Loucy (cell line): ENCODE results near the gene MAP1LC3C.

Experiments
- H2AFZ ChIP-seq: fragments of 200-600 bp; sonication (generic); 2 replicates; pipeline ENCODE4 v1.6.0; 2016; ENCODE audit warnings: antibody characterized with exemption, mild to moderate bottlenecking, low read length, moderate library complexity
- H3F3A ChIP-seq: fragments of 200-600 bp; 2 replicates; pipeline ENCODE4 v1.6.0; 2016; ENCODE audit warnings: antibody characterized with exemption, low read depth, mild to moderate bottlenecking
- H3K27me3 ChIP-seq: fragments of 200-600 bp; sonication (generic); 2 replicates; pipeline ENCODE4 v1.6.1; 2014; ENCODE audit warnings: low read length, mild to moderate bottlenecking; ENCODE audit not compliant: insufficient read depth, poor library complexity, severe bottlenecking
- H3K36me3 ChIP-seq: fragments of 200-600 bp; sonication (generic); 2 replicates; pipeline ENCODE4 v1.6.1; 2016; ENCODE audit warnings: low read length; ENCODE audit not compliant: insufficient read depth
- H3K4me1 ChIP-seq: fragments of 200-600 bp; sonication (generic); 2 replicates; pipeline ENCODE4 v1.5.1; 2014; ENCODE audit warnings: low read length, mild to moderate bottlenecking; ENCODE audit not compliant: insufficient read depth, poor library complexity, severe bottlenecking
- H3K4me2 ChIP-seq: fragments of 200-600 bp; sonication (generic); 2 replicates; pipeline ENCODE4 v1.6.0; 2014; ENCODE audit warnings: antibody characterized with exemption, low read length, low read depth, mild to moderate bottlenecking; ENCODE audit not compliant: poor library complexity, severe bottlenecking
- H3K4me3 ChIP-seq: fragments of 200-600 bp; sonication (generic); 2 replicates; pipeline ENCODE4 v1.5.1; 2014; ENCODE audit warnings: low read length, mild to moderate bottlenecking, mixed read lengths; ENCODE audit not compliant: poor library complexity, severe bottlenecking
- H3K79me2 ChIP-seq: fragments of 200-600 bp; sonication (generic); 2 replicates; pipeline ENCODE4 v1.6.1; 2014; ENCODE audit warnings: low read length; ENCODE audit not compliant: insufficient read depth
- H3K9ac ChIP-seq: fragments of 200-600 bp; sonication (generic); 2 replicates; pipeline ENCODE4 v1.6.0; 2014; ENCODE audit warnings: mild to moderate bottlenecking, low read depth, low read length, moderate library complexity; ENCODE audit not compliant: poor library complexity, severe bottlenecking
- H3K9me2 ChIP-seq: fragments of 200-600 bp; sonication (generic); replicated peaks from 2 replicates; pipeline ENCODE4 v1.6.1; 2016; ENCODE audit warnings: low read depth, low read length, mixed read lengths
- H3K9me3 ChIP-seq: fragments of 200-600 bp; sonication (generic); 2 replicates; pipeline ENCODE4 v1.6.1; 2014; ENCODE audit warnings: mild to moderate bottlenecking, antibody characterized with exemption, low read length, low read depth; ENCODE audit not compliant: insufficient read depth
- H4K20me1 ChIP-seq: fragments of 200-600 bp; sonication (generic); 2 replicates; pipeline ENCODE4 v1.6.0; 2014; ENCODE audit warnings: antibody characterized with exemption, low read length, mild to moderate bottlenecking; ENCODE audit not compliant: insufficient read depth, poor library complexity, severe bottlenecking
- EZH2phosphoT487 ChIP-seq: fragments of 200-600 bp; IDR thresholded peaks from 2 replicates; pipeline ENCODE4 v1.6.1; 2018; ENCODE audit warnings: antibody characterized with exemption, mild to moderate bottlenecking, moderate library complexity, borderline replicate concordance
- TF ChIP-seq, protein P1 (sequence below): fragments of 200-600 bp; sonication (generic); conservative IDR thresholded peaks from 2 replicates; pipeline ENCODE4 v1.5.1; 2014; ENCODE audit warnings: mild to moderate bottlenecking, antibody characterized with exemption, low read length

Gene MAP1LC3C

DNA sequence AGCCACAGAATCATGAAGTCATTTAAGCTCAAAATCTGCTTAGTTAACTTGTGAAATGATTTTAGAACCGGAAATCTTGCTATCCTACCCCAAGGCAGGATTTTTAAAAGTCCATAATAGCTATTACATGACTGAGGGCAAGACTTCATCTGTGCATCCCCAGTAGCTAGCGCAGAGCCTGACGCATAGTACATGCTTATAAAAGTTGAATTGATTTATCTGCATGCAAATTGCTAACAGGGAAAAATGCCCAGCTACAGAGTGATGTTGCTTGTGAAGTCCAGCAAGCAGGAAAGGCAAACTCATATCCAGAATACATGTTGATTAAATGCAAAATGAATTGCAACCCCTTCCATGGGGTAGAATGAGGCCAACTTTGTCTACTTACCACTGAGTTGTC lies 8.1 kb upstream of the MAP1LC3C start:
- TF ChIP-seq EZH2phosphoT487: no peak
- TF ChIP-seq, protein P1, sequence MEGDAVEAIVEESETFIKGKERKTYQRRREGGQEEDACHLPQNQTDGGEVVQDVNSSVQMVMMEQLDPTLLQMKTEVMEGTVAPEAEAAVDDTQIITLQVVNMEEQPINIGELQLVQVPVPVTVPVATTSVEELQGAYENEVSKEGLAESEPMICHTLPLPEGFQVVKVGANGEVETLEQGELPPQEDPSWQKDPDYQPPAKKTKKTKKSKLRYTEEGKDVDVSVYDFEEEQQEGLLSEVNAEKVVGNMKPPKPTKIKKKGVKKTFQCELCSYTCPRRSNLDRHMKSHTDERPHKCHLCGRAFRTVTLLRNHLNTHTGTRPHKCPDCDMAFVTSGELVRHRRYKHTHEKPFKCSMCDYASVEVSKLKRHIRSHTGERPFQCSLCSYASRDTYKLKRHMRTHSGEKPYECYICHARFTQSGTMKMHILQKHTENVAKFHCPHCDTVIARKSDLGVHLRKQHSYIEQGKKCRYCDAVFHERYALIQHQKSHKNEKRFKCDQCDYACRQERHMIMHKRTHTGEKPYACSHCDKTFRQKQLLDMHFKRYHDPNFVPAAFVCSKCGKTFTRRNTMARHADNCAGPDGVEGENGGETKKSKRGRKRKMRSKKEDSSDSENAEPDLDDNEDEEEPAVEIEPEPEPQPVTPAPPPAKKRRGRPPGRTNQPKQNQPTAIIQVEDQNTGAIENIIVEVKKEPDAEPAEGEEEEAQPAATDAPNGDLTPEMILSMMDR: no peak
- no peaks in the 10 kb centered on the region for H3K79me2 ChIP-seq
- H4K20me1 ChIP-seq: no peaks in the 10 kb centered on the region
- H3K9ac ChIP-seq: no peak overlapping the region
- H3K4me1 ChIP-seq: no peaks in the 10 kb centered on the region
- no peaks in the 10 kb centered on the region for H3F3A ChIP-seq
- no peaks in the 10 kb centered on the region for H3K36me3 ChIP-seq
- no peaks in the 10 kb centered on the region for H3K27me3 ChIP-seq
- H3K4me3 ChIP-seq: no peak overlapping the region
- no peaks in the 10 kb centered on the region for H3K9me3 ChIP-seq
- no peak overlapping the region for H3K4me2 ChIP-seq
- H2AFZ ChIP-seq: no peak overlapping the region
- H3K9me2 ChIP-seq: no peaks in the 10 kb centered on the region

DNA sequence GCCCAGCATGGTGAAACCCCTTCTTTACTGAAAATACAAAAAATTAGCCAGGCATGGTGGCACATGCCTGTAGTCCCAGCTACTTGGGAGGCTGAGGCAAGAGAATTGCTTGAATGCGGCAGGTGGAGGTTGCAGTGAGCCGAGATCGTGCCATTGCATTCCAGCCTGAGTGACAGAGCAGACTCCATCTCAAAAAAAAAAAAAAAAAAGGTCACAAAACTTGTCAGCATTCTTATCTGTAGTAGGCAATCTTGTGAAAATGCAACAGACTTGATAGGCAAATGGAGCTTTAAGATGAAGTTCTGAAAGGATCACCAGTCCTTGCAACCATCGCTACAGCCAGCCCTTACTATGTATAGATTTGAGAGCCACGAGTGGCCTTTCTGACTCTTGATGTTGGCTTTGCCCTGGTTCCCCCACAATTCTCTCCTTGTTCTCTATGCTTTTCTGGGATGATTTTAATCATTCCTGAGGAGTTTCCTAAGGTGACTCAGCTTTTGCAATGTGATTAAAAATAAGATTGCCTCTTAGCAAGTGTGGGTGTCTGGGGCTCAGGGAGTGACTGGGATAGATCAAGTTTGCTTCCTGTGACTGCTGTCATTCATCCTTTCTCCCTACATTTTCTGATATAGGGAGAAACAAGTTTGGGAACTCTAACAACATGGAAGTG lies 7.1 kb upstream of the MAP1LC3C start:
- Histone ChIP-seq H3K9me3 (no peaks in the 10 kb centered on the region), H2AFZ (no peak overlapping the region), H3K4me2 (no peak overlapping the region), H3K27me3 (no peaks in the 10 kb centered on the region), H3K79me2 (no peaks in the 10 kb centered on the region), H3K36me3 (no peaks in the 10 kb centered on the region), H3K9me2 (no peaks in the 10 kb centered on the region), H3K4me3 (no peak overlapping the region), H3K9ac (no peak overlapping the region), H3F3A (no peaks in the 10 kb centered on the region), H4K20me1 (no peaks in the 10 kb centered on the region), H3K4me1 (no peaks in the 10 kb centered on the region)
- no peak for TF ChIP-seq EZH2phosphoT487
- TF ChIP-seq, protein P1: no peak

DNA sequence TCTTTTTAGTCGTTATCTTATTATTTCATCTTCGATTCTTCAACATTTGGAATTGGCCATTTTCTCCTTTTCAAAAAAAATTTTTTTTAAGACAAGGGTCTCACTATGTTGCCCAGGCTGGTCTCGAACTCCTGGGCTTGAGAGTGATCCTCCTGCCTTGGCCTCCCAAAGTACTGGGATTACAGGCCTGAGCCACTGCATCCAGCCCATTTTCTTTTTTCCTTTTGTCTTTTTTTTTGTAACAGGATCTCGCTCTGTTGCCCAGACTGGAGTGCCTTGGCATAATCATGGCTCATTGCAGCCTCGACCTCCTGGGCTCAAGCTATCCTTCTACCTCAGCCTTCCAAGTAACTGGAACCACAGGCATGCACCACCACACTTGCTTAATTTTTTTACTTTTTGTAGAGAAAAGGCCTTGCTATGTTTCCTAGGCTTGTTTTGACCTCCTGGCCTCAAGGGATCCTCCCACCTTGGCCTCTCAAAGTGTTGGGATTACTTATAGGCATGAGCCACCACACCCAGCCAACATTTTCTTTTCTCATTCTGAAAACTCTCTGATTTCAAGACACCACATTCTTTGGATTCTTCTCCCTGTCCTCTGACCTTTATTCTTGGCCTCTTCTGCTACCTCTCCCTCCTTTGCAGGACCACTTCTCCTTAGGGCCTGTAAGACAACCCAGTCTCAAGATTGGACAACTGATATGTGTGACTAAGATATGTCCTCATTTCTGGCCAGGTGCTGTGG lies 6.0 kb upstream of the MAP1LC3C start:
- H4K20me1 ChIP-seq: no peaks in the 10 kb centered on the region
- H3K9ac ChIP-seq: no peak overlapping the region
- no peaks in the 10 kb centered on the region for H3K27me3 ChIP-seq
- no peaks in the 10 kb centered on the region for H3K79me2 ChIP-seq
- H3K4me1 ChIP-seq: no peaks in the 10 kb centered on the region
- no peaks in the 10 kb centered on the region for H3K9me2 ChIP-seq
- H2AFZ ChIP-seq: no peak overlapping the region
- no peaks in the 10 kb centered on the region for H3F3A ChIP-seq
- H3K36me3 ChIP-seq: no peaks in the 10 kb centered on the region
- TF ChIP-seq EZH2phosphoT487: no peak
- TF ChIP-seq, protein P1: no peak
- H3K4me3 ChIP-seq: no peak overlapping the region
- no peak overlapping the region for H3K4me2 ChIP-seq
- H3K9me3 ChIP-seq: no peaks in the 10 kb centered on the region
